GM21423 (cell line): Measurements from ENCODE around the gene DSE.

ENCODE experiments used
- ATAC-seq: cut with Tn5 transposase; IDR thresholded peaks from one replicate; pipeline ENCODE4 v1.9.1; 2021; ENCODE audit warnings: mild to moderate bottlenecking, moderate library complexity; ENCODE audit not compliant: unreplicated experiment

Gene DSE

GRCh38 chr6:116386581-116387299 lies 16.0 kb downstream of the DSE start:
- ATAC-seq, result peak; percentile 31

GRCh38 chr6:116387374-116387773 lies 16.6 kb downstream of the DSE start:
- ATAC-seq, result peak; percentile 65

DNA sequence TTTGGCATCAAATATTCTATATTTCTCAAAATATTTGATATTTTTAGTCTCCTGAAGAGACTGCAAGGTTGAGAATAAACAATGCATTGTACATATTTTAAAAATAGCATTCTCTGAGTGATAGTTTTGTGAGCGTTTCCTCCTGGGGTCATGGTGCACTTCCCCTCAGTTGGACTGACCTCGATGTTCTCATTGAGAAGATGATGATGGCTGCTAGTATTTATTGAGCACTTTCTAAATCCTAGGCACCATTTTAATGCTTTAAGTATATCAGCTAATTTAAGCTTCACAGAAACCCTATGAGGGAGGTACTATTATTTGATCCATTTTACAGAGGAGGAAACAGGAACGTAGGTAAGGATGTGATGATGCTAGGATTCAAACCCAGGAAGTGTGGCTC lies 18.2 kb downstream of the DSE start:
- ATAC-seq, result no peak

- no peak for ATAC-seq
Measured at GRCh38 chr6:116389357-116389756, 18.6 kb downstream of the DSE start.

DNA sequence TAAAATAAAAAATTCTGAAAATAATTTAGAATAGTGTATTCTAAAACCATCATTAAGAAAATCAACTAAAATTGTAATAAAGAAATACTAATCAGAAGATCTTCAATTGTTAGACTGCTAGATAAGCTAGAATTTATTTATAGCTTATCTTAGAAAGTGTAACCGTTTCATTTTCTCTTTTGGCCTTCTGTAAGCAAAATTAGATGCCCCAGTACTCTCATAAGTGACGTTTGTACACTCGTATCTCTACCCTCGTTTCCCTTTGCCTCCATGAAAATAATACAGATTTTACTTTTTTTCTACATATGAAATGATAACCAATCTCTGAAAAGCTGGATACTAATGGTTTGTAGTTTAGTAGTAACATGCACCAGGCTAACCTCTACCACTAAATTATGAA lies 19.8 kb downstream of the DSE start:
- ATAC-seq, result peak; percentile 40

GRCh38 chr6:116392132-116393013 lies 21.6 kb downstream of the DSE start:
- peak; percentile 22 for ATAC-seq

- ATAC-seq, result peak; percentile 28
Measured at GRCh38 chr6:116393430-116393829, 22.7 kb downstream of the DSE start.

DNA sequence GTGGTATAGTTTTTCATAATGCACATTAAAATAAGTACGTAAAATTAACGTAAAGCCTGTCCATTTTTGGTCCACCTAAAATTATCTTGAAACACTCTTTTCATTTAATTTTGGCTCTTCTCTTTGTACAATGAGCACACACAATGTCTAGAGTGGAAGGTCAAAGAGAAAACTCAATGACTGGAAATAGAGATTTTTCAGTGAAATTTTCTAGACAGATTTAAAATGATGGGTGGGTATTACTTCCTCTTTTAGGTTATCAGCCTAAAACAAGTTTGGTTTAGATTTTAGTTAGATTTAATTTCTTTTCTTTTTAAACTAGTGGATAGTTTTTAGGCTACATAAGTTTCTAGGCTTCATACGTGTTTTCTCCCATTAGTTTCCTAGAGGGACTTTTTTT lies 24.9 kb downstream of the DSE start:
- no peak for ATAC-seq

- ATAC-seq, result no peak
Measured at GRCh38 chr6:116396441-116396840, 25.7 kb downstream of the DSE start.

DNA sequence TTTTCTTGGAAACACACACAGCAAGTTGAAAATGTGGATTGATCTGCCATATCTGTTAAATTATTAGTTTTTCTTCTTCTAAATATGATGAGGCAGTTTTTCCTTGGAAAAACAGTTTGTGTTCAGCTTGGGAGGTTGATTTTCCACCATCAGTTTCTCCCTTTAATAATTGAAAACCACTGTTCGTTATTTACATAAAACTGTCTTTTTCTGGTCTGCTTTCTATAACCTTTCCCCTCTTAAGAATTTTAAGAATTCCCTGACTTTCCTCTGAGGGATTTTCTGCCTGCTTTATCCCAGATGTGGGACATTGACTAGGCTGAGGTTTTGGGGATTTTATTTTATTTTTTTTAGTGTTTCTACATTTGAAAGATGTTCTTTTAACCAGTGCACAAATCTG lies 27.2 kb downstream of the DSE start:
- ATAC-seq, result no peak

GRCh38 chr6:116398316-116399010 lies 27.7 kb downstream of the DSE start:
- no peak for ATAC-seq

- ATAC-seq, result no peak
Measured at GRCh38 chr6:116399287-116399686, 28.5 kb downstream of the DSE start.

DNA sequence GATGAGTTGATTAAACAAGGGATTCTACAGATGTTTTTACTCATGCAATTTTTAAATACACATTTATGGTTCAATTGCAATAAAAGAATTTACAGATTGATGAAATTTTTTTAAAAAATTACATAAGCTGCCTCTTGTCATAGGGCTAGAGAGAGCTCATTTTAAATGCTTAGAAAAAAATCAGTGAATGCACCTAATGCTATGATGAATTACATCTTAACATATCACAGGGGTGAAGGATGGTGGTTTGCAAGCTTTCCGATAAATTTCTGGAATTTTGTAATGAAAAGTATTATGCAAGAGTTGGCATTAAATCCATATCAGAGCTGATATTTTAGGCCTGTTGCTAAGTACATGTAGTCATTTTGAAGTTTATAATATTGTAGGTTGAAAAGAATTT lies 29.6 kb downstream of the DSE start:
- no peak for ATAC-seq

- ATAC-seq, result no peak
Measured at GRCh38 chr6:116402108-116402937, 31.6 kb downstream of the DSE start.

DNA sequence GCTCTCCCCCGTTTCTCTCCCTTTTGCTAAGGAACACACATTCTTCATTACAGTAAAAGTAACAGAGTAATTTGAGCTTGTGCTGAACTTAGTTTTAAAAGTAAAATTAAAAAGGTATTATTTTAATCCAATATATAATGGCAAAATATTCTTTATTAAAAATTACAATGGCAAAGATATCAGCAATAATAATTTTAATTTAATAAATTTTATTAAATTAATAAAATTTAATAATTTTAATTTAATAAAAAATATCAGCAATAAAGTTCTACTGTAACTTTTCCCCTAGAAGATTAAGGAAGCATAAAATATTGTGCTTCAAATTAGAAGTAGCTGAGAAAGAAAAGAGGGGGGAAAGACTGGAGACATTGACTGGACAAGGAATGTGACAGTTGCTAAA lies 32.5 kb downstream of the DSE start:
- ATAC-seq, result no peak

DNA sequence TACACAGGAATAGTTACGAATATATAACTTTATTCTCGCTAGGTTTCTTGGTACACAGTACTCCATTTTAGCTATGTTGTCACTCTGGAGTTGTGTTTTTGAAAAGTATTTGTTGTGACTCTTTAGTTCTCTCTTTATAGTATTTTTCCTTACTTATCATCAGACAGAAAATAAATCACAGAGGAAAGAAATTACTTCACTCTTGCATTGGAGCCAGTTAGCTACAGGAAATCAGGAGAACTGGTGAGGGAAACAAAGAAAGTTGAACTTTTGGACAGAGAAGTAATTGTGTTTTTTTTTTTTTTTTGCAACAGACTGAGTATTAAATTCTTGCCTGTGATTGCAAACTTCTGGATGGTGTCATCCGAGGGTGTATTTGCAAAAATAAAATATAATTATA lies 33.9 kb downstream of the DSE start:
- ATAC-seq, result no peak

DNA sequence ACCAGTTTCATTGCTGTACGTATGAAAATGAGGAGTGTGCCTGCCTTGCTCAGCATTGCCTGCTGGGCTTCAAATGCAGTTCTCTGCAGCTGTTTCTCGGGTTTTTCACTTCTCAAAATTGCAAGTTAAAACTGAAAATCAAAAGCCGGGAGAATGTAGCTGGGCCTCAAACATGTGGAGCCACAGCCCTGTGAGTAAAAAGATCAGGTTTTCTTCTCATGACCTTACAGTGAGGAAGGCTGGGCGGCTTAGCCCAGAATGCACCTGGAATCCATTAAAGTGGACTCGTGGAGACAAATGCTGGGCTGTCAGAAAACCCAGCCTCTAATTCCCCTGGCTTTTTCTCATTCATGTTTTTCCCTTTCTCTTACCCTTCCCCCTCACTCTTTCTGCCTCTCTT lies 34.4 kb downstream of the DSE start:
- peak; percentile 62 for ATAC-seq

DNA sequence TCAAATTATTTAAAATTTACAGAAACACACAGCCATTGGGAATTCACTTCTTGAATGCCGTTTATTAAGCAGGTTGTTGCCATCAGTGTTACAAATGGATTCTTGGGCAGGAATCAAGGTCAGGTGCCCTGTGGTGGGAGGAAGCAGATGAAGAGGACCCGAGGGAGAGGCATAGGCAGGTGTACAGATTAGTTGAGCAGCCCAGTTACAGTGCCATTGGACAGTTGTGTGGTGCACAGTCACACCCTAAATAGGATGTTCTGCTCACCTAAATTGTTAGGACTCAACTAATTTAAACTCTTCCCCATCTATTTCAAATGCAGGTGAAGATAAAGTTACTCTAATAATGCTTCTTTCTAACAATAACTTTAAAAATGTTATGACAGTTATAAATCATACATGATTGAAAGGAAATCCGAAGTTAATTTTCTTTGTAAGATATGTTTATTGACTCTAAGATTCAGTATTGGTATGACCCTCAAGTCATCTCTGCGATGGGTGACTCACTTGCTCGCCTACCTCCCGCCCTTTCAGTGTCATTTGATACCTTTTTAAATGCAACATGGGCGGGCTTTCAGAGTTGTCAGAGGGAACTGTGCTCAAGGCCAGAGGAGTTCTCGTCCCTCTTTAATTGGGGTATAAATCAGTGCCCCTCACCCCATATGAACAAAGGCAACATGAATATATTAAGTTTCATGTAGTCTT lies 35.1 kb downstream of the DSE start:
- no peak for ATAC-seq

- no peak for ATAC-seq
Measured at GRCh38 chr6:116406678-116407345, 36.1 kb downstream of the DSE start.

GRCh38 chr6:116408491-116408890 lies 37.7 kb downstream of the DSE start:
- no peak for ATAC-seq
